HG03045 (cell line): ENCODE measurements around the gene DOK7.

Source experiments
- ATAC-seq: cut with Tn5 transposase; IDR thresholded peaks from one replicate; pipeline ENCODE4 v1.9.1; 2021; ENCODE audit warnings: mild to moderate bottlenecking, moderate library complexity; ENCODE audit not compliant: unreplicated experiment

DOK7 gene

GRCh38 chr4:3486541-3487540 is 23.7 kb downstream of the DOK7 start:
- no peak for ATAC-seq

GRCh38 chr4:3487861-3488260 is 24.8 kb downstream of the DOK7 start:
- no peak for ATAC-seq

GRCh38 chr4:3488820-3489219 is 25.7 kb downstream of the DOK7 start:
- no peak for ATAC-seq

- no peak for ATAC-seq
Observed at GRCh38 chr4:3489451-3489962, 26.4 kb downstream of the DOK7 start.

GRCh38 chr4:3491681-3492405 is 28.7 kb downstream of the DOK7 start:
- no peak for ATAC-seq

- no peak for ATAC-seq
Observed at GRCh38 chr4:3492741-3493719, 29.9 kb downstream of the DOK7 start.

GRCh38 chr4:3493720-3494461 is 30.8 kb downstream of the DOK7 start:
- no peak for ATAC-seq

- no peak for ATAC-seq
Observed at GRCh38 chr4:3494462-3494871, 31.4 kb downstream of the DOK7 start.

GRCh38 chr4:3495204-3495975 is 32.3 kb downstream of the DOK7 start:
- no peak for ATAC-seq

- no peak for ATAC-seq
Observed at GRCh38 chr4:3496021-3496420, 32.9 kb downstream of the DOK7 start.

GRCh38 chr4:3497095-3497494 is 34.0 kb downstream of the DOK7 start:
- ATAC-seq = no peak

- no peak for ATAC-seq
Observed at GRCh38 chr4:3497523-3498389, 34.6 kb downstream of the DOK7 start.

GRCh38 chr4:3498407-3498806 is 35.3 kb downstream of the DOK7 start:
- no peak for ATAC-seq

- no peak for ATAC-seq
Observed at GRCh38 chr4:3498901-3499510, 35.9 kb downstream of the DOK7 start.

GRCh38 chr4:3499710-3500109 is 36.6 kb downstream of the DOK7 start:
- no peak for ATAC-seq

GRCh38 chr4:3500111-3500510 is 37.0 kb downstream of the DOK7 start:
- ATAC-seq = no peak

- no peak for ATAC-seq
Observed at GRCh38 chr4:3500634-3501101, 37.6 kb downstream of the DOK7 start.
